GM19193 (cell line): Measurements from ENCODE around the gene ALDH3B1.

Source experiments
- POLR2A ChIP-seq: IDR thresholded peaks from 4 replicates; pipeline ENCODE4 v1.6.1; 2011; ENCODE audit not compliant: insufficient read depth, insufficient read length; ENCODE audit errors: extremely low read depth

ALDH3B1 gene

GRCh38 chr11:68050371-68050841 lies 40.3 kb downstream of the ALDH3B1 start:
- TF ChIP-seq POLR2A, result no peak

- peak; percentile 3 for TF ChIP-seq POLR2A
Measured at GRCh38 chr11:68051191-68052136, 41.3 kb downstream of the ALDH3B1 start.

- TF ChIP-seq POLR2A, result no peak
Measured at GRCh38 chr11:68052137-68052873, 42.2 kb downstream of the ALDH3B1 start.

GRCh38 chr11:68053117-68053516 lies 43.0 kb downstream of the ALDH3B1 start:
- TF ChIP-seq POLR2A, result peak; percentile 37

- TF ChIP-seq POLR2A, result no peak
Measured at GRCh38 chr11:68053981-68054812, 44.1 kb downstream of the ALDH3B1 start.

GRCh38 chr11:68056317-68057285 lies 46.5 kb downstream of the ALDH3B1 start:
- TF ChIP-seq POLR2A, result no peak

GRCh38 chr11:68057807-68058206 lies 47.7 kb downstream of the ALDH3B1 start:
- TF ChIP-seq POLR2A, result no peak

GRCh38 chr11:68061508-68061907 lies 51.4 kb downstream of the ALDH3B1 start:
- TF ChIP-seq POLR2A, result no peak

- TF ChIP-seq POLR2A, result no peak
Measured at GRCh38 chr11:68064926-68065325, 54.8 kb downstream of the ALDH3B1 start.

- TF ChIP-seq POLR2A, result no peak
Measured at GRCh38 chr11:68065841-68066240, 55.7 kb downstream of the ALDH3B1 start.

GRCh38 chr11:68066742-68067141 lies 56.6 kb downstream of the ALDH3B1 start:
- no peak for TF ChIP-seq POLR2A

- no peak for TF ChIP-seq POLR2A
Measured at GRCh38 chr11:68067991-68068390, 57.9 kb downstream of the ALDH3B1 start.

GRCh38 chr11:68071281-68072048 lies 61.3 kb downstream of the ALDH3B1 start:
- TF ChIP-seq POLR2A, result no peak
